NCI-H774 (cell line): ENCODE measurements around the gene HYAL1.
"Not testable (repeated sequence)": the region's sequence is repeated elsewhere in the genome, so short reads cannot be mapped to it uniquely, and the experiment has no call there.

Source experiments
- DNase-seq: peaks from one replicate; lab custom pipeline; 2025; lab: John Stamatoyannopoulos, UW

Gene HYAL1

DNA sequence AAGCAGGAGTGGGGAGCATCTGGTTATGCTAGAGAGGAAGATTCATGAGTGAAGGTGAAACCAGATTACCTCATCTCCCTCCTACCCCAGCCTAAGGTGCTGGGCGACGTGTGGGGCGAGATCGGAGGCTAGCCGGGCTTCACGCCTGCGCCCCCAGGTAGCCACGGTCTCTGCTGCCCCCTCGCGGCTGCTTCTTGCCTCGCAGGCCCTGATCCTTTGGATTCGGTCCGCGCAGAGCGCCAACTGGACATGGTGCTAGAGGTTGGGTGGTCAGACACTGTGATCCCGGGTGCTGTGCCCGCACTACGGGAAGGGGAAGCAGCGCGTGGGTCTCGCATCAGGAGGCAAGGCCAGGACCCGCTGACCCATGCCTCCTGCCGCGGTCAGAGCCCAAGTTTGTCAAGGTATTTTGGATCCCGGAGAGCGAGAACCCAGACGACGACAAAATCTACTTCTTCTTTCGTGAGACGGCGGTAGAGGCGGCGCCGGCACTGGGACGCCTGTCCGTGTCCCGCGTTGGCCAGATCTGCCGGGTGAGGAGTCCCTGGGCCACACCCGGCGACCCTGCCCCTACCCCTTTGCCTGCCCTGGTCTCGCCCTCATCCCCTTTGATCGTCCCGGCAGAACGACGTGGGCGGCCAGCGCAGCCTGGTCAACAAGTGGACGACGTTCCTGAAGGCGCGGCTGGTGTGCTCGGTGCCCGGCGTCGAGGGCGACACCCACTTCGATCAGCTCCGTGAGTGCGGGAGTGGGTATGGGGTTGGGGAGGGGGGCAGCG is 30.3 kb downstream of the HYAL1 start:
- DNase-seq: peak; percentile 56

DNA sequence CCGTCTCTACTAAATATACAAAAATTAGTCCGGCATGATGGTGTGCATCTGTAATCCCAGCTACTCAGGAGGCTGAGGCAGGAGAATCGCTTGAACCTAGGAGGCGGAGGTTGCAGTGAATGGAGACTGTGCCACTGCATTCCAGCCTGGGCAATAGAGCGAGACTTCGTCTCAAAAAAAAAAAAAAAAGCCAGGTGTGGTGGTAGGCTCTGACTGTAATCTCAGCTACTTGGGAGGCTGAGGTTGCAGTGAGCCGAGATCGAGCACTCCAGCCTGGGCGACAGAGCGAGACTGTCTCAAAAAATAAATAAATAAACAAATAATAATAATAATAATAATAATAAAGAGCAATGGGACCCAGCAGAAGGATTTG is 30.9 kb downstream of the HYAL1 start:
- not testable (repeated sequence) for DNase-seq

DNA sequence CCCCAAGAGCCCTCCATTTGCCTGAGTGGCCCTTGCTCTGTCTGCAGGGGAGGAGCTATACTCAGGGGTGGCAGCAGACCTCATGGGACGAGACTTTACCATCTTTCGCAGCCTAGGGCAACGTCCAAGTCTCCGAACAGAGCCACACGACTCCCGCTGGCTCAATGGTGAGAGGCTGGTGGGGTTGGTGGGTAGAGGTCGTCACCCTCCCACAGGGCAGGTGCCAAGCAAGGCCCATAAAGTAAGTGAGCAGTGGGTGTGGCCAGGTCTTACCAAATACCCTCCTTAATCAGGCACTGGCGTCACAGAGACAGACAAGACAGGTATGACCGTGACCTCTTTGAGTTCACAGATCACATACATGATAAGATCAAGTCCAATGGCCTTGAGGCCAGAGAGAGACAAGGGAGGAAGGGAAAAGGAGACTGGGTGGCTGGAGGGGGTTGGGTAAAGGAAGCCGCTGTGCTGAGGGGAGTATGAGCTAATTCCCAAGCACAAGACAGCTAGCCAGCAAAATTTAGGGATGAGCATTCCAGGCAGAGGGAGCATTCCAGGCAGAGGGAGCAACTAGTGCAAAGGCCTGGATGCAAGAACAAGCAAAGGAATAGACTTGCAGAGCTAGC is 31.9 kb downstream of the HYAL1 start:
- no peak for DNase-seq

DNA sequence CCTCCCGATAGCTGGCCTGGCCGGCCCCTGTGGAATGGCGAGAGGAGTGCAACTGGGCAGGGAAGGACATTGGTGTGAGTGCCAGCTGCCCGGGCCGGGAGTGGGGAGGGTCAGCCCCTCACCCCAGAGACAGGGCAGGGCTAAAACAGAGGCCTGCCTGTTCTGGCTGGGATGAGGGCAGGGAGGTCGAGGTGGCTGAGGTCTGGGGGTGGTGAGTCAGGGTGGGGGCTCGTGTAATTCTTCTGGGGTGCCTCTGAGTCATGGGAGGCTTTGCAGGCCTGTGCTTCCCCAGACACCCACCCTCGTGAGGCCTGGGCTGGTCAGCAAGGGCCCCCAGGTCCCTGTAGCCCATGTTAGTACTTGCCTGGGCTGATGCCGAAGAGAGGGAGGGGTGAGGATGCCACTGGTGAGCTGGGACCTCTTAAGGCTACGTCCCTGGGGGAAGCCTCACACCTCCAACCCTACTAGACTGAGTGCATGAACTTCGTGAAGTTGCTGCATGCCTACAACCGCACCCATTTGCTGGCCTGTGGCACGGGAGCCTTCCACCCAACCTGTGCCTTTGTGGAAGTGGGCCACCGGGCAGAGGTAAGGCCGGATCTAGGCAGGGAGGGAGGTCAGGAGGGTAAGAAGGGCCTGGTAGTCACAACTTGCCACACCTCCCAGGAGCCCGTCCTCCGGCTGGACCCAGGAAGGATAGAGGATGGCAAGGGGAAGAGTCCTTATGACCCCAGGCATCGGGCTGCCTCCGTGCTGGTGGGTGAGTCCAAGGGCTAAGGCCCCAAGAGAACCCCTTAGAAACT is 32.8 kb downstream of the HYAL1 start:
- no peak for DNase-seq

DNA sequence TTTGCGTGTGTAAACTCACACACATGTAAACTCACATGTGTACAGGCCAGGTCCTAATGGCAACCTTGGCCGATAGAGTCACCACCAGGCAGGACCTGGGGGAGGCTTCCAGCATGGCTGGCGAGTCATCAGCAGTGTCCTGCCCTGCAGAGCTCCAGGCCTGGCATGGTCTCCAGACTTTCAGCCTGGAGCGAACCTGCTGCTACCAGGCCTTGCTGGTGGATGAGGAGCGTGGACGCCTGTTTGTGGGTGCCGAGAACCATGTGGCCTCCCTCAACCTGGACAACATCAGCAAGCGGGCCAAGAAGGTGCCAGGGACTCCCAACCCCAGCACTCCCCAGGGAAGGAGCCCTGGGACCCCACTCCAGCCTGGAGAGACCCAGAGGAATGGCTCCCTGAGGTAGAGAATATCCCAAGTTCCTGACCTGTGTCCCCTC is 33.4 kb downstream of the HYAL1 start:
- DNase-seq: no peak

DNA sequence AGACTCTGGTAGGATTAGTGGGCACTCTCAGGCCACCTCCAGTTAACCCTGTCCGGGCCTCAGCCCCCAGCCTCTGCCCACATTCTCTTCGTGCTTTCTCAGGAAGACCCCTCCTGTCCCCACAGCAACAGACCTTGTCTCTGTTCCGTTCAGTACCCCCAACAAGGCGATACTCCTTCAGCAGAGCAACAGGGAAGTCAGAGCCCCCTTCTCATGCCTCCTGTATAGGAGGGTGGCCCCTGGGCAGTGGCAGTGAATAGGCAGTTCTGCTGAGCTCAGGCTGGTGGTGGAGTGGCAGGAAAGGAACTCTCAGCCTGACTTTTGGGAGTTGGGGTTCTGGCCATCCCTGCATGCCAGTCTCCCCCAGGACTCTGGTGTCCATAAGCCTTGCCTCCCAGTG is 33.9 kb downstream of the HYAL1 start:
- DNase-seq: no peak

DNA sequence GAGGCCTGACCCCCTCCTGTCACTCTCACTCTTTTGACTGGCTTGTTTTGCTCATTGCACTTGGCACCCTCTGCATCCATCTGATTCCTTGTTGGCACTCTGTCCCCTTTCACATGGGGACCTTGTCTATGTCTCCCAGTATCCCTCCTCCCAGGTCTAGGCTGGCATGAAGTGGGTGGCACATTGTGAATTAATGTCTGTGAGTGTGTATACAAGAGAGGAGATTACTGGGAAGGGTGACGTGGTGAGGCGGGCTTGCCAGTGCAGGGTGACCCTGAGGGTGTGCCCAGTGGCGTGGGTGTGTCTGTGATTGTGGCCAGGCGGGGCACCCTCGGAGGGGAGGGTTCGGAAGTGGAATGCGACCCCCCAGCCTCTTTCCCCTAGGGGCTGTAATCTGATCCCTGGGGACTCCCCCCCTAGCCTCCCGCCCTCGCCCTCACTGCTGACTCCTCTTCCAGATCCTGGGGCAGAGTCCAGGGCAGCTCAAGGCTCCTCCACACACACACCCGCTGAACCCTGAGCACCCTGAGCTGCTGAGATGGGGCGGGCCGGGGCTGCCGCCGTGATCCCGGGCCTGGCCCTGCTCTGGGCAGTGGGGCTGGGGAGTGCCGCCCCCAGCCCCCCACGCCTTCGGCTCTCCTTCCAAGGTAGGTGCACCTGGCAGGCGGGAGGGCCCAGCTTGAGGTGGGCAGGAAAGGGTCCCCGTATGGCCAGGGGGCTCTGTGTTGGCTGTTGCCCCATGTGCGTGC is 34.5 kb downstream of the HYAL1 start, which contains the start of gene SEMA3B:
Gene SEMA3B, plus strand, starts transcription at position 445 of the 749 bp plus-strand sequence. Its CDS starts 94 bp downstream, at position 539.
- no peak for DNase-seq

DNA sequence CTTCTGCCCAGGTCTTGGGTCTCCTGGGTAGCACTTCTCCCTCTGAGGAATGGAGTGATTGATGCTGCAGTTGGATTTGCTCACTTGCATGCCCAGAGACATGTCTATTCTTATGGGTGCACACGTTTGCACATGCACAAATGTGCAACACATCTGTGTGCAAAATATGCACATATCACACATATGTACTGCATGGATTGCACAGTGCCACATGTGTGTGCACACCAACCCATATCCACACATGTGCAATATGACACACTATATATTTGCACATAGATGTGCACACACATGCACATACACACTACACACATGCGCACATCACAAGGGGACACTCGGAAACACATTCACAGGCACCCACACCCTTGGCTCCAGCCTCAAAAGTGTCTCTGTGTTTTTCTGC is 35.1 kb downstream of the HYAL1 start:
- DNase-seq: no peak

DNA sequence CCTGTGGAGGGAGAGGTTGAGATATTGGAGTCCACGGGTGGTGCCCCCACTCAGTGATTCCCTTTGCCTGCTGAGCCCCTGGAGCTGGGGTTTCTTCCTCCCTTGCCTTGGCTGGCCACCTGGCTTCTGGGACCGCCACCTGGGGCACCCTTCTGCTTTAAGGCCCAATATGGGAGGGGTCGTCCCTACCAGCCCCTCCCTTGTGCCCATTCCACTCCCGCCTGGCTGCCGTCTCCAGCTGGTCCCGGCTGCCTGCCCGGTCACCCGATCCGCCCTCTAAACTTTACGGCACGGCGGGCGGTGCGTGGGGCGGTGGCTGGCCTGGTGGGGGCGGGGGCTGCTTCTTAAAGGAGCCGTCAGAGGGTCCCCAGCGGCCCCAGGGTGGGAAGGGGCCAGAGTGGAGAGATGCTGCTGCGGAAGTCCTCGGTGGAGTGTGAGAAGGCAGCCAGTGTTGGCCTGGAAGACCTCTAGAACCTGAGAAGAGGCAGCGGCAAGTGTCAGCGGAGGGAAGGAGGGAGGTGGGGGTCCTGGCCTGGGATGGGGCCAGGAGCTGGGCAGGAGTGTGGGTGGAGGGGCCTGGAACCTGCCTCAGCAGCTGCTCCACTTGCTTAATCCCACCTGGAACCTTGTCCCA is 36.0 kb downstream of the HYAL1 start:
- no peak for DNase-seq

DNA sequence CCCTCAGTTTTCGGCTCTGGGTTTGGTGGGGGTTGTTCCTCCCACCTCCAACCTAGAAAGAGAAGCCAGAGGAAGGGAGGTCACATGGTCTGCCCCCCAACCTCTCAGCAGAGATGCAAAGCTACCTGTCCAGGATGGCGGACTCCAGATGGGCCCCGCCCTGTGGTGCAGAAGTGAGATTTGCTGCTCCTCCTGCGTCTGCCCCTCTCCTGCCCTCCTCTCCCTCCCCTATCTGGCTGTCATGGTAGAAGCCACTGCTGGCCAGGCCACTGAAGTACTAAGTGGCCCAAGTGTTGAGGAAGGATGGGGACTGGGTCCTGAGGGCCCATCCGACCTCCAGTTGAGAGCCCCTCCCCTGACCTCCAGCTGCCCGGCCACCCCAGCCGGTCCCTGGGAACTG is 36.5 kb downstream of the HYAL1 start:
- DNase-seq: no peak

DNA sequence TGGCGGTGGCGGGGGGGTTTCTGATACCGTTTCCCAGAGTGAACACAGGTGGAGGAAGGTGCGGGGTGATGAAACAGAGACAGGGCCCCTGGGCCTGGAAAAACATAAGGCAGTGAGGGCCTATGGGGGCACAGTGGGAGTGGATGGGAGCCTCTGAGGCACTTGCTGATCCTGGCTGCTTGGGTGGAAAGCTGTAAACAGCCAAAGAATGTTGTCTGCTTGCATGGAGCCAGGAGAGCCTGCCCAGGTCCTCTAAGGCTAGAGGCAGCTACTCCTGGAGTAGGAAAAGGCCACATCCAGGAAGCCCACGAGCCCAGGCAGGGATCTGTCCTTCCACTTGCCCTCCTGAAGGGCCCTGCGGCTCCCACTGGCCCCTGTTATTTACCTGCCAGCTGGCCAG is 37.4 kb downstream of the HYAL1 start:
- DNase-seq: no peak

DNA sequence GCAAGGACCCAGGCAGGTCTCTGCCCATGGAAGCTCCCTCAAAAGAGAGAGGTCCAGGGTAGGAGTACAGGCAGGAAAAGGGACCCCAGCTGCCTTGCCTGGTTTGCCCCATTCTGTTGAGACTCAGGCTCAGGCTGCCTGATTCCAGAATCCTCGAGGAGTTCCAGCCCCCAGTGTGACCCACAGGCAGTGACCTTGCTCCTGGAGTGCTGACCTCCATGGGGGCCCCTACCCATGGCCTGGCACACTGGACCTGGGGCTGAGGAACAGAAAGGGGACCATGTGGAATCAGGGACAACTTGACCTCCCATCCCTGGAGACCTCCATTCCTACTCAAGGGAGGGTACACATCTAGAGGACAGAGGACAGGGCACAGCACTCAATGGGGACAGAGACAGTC is 37.8 kb downstream of the HYAL1 start:
- DNase-seq: no peak

DNA sequence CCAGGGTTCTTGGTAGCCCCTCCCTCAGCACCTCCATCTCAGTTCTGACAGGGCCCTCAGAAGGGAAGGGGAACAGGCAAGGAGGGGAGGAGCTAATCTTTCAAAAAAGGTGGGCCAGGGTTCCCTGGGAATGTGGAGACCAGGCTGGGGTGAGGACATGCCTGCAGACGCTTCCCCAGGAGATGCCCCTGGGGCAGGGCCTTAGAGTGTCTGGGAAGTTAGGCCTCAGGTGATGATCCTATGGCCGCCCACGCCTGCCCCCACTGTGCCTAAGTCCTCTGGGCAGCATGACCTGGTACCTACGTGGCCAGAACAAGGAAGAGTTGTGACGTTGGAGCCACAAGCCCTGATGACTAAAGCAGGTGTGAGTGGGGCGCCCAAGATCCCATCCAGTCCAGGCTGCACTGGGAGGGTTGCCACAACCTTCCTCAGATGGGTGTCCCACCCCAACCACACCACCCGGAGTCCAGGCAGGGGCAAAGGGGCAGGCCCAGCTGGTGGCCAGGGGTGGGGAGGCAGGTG is 38.3 kb downstream of the HYAL1 start:
- DNase-seq: no peak

DNA sequence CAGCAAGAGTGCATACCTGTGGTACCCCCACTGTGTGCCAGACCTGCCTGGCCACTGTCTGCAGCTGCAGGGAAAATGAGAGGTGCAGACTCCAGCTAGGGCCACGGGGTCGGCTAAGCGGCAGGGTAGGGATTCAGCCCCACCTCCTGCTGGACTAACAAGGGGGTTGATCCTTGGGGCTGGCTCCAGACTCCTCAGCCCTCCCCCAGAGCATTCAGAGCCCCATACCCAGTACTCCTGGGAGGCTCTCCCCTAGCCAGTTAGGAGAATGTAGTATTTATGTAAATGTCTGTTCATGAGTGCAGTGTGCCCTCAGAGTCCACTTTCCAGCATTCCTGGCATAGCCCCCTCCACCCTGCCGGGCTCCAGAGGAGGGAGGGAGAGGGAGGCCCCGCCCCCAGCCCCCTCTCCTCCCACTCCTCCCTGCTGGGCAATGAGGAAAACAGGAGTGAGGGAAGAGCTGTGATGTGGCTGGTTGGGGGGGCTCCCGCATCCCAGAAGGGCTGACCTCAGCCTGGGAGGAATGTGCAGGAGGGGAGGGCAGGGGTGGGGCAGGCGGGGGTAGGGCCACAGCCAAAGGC is 38.9 kb downstream of the HYAL1 start:
- DNase-seq: no peak

DNA sequence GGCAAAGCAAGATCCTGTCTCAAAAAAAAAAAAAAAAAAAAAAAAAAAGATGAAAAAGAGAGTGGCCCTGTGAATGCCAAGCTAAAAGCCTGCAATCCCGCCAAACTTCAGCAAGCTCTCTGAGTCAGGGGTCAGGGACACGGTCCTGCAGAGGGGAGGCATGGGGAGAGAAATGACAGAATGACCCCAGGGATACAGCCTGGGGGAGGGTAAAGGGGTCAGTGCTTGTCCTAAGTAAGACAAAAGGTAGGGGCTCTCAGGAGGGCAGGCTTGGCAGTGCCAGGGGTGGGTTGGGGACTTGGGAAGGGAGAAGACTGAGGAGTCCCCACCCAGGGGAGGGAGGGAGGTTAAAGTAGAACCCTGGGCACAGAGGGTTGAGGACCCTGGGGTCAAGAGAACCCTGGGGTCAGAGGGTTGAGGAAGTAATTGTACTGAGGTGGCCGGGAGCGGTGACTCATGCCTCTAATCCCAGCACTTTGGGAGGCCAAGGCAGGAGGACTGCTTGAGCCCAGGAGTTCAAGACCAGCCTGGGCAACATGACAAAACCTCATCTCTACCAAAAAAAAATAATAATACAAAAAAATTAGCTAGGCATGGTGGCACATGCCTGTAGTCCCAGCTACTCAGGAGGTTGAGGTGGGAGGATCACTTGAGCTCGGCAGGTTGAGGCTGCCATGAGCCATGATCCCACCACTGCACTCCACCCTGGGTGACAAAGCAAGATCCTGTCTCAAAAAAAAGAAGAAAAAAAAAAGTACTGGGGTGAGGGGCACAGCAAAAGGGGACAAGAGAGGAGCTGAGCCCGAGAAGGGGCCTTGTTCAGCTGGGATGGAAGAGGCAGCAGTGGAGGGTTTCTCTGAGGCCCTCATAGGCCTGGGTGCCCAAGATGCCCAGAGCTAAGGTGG is 39.6 kb downstream of the HYAL1 start:
- no peak for DNase-seq

DNA sequence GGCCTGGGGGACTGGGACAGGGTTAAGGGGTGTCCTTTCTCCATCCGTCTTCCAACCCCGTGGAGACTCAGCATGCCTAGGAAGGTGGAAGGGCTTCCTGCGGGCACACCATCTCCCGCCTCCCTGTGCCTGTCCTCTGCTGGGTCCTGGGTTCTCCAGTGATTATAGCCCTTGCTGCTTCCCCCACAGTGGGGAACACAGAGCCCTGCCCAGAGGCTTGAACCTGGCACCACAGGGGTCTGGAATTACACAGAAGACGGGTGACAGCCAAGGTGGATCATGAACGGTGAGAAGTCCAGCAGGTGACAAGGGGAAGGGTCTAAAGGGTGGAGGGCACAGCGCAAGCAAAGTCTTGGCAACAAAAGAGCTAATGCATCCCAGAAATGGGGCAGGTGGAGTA is 40.6 kb downstream of the HYAL1 start:
- no peak for DNase-seq

DNA sequence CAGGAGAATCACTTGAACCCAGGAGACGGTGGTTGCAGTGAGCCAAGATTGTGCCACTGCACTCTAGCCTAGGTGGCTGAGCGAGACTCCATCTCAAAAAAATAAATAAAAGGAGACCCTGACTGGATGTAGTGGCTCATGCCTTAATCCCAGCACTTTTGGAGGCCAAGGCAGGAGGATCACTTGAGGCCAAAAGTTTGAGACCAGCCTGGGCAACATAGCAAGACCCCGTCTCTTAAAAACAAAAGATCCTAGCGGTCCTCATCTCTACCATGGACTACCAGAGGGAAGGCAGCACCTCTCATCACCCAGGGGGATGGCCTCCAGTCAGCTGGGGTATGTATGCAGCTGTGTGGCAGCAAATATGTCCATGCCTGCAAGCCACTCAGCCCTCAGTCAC is 41.2 kb downstream of the HYAL1 start:
- DNase-seq: not testable (repeated sequence)

DNA sequence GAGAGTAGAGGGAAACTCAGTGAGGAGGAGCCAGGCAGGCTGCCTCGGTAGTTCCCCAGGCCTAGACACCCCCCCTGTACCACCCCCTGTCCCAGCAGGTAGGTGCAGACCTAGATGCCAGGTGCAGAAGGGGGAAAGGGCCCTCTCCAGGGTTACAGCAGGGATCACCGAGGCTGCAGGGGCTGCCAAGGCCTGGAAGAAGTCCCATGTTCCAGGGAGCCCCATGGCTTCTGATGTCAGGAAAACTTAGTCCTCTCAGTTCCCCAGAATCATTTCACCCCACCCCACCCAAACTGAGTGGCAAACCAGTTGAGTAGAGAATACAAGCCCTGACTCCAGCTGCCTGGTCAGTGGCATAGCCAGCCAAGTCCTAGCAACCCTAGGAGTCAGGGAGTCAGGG is 41.9 kb downstream of the HYAL1 start:
- no peak for DNase-seq

DNA sequence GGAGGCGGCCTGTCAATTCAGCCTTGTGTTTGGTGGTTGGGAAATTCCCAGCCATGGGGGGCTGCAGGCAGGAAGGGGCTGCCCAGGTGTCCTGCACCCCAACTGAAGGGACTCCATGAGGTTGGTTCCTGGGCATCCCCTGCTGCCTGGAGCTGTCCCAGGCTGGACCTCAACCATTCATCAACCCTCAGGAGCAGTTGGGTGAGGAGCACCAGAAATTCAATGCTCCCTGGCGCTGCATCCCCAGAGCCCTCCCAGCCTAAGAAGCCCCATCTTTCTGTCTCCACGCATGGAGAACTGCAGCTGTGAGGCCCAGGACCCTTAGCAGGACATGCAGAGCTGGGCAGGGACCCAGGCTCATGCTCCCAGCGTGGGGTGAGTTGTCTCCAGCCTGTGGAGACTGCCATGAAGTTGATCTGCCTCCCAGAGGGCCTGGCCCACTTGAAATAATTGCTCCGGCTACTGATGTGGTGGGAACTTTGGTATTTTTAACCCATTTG is 42.4 kb downstream of the HYAL1 start:
- DNase-seq: no peak
